T1000 (cell line): ENCODE measurements around the gene ABHD12.
"Not testable (repeated sequence)": the region's sequence is repeated elsewhere in the genome, so short reads cannot be mapped to it uniquely, and the experiment has no call there.

ENCODE experiments used
- DNase-seq: peaks from one replicate; lab custom pipeline; 2025; ENCODE audit warnings: mixed read lengths; lab: John Stamatoyannopoulos, UW

Gene ABHD12

DNA sequence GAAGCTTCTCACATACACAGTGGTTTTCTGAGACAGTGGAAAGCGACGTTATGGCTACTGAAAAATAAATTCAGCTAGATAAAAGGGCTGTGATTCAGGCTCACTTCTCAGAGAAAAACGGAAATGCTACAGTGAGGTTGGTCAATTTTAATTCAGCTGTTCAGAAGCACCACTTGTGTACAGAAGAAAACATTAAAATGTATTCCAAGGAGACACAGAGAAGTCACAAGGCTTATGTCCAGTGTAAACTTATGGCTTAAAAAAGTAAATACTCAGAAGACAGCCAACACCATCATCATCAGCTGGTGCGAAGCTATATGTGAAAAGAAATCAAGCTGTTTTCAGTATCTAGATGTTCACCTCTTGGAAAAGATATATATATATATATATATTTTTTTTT, 68.6 kb downstream of the ABHD12 start:
- DNase-seq = no peak

GRCh38 chr20:25321262-25321831, 69.3 kb downstream of the ABHD12 start:
- no peak for DNase-seq

DNA sequence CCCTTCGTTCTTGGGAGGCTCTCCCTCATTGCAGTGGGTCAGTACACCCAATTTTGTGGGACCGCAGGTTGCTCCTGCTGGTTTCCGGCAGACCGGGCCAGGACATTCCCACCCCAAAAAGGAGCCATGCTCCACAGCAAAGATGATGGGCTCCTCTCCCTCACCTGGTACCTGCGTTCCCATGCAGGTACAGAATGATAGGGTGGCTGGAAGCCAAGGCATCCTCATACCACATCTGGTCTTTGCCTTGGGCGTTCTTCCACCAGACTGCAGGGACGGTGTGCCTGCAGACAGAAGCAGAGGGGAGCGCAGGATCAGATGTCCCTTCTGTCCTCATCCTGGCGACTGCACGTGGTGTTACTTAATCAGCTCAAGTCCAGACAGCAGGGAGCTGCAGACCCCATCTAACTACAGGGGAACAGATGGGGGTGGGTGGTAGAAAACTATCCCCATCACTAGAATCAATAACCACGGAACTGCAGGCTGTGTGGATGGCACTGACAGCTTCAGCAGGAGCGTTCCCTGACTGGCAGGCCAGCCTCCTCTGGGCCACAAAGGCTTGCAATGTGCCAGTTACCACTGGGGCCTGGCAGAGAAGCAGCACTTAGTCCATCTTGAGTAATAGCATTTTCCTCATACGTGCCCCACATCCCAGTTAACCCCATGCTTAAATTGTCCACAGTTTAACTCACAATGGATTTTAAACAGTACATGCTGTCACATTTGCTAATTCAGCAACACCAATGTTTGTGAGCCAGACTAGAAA, 70.4 kb downstream of the ABHD12 start:
- no peak for DNase-seq

GRCh38 chr20:25319241-25320034, 71.2 kb downstream of the ABHD12 start:
- no peak for DNase-seq

DNA sequence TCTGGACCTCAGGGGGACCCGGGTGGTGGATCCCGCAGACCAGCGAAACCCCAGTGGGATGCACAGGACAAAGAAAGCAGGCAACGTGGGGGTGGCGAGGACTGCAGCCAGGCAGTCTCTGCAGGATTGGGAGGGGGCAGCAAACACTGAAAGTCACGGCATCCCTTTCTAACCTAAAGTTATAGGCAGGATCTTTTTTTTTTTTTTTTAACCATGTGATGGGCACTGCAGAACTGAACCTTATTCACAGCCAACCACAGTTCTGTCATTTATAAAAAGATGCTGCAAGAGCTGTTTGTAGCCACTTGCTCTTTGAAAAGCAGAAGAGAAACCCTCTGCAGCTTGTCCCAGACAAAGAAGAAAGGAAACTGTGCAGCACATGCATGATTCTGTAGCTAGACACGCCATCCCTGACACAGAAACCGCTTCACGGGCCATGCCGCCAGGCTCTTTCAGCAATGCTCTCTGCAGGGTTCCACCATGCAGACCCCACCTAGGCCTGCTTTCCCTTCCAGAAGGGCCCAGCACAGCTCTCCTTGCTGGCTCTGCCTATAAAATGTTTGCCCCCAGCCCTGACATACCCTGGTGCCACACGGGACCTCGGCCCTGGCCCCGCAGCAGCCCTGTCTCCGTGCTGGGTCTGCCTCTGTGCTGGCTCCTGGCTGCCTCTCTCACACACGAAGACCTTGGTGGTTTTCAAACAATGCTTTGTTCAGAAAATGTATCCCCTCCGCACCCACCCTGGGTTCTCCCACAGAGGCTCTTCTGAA, 72.0 kb downstream of the ABHD12 start:
- no peak for DNase-seq

- no peak for DNase-seq
Observed at GRCh38 chr20:25317351-25318075, 73.1 kb downstream of the ABHD12 start.

GRCh38 chr20:25316506-25317190, 74.0 kb downstream of the ABHD12 start:
- no peak for DNase-seq

- no peak for DNase-seq
Observed at GRCh38 chr20:25315418-25316210, 75.0 kb downstream of the ABHD12 start.

- DNase-seq = no peak
Observed at GRCh38 chr20:25314497-25315417, 75.9 kb downstream of the ABHD12 start.

GRCh38 chr20:25313593-25313992, 77.0 kb downstream of the ABHD12 start:
- no peak for DNase-seq

GRCh38 chr20:25312716-25313115, 77.9 kb downstream of the ABHD12 start:
- DNase-seq = not testable (repeated sequence)

- no peak for DNase-seq
Observed at GRCh38 chr20:25310921-25311728, 79.5 kb downstream of the ABHD12 start.

- peak; percentile 80 for DNase-seq
Observed at GRCh38 chr20:25310268-25310920, 80.2 kb downstream of the ABHD12 start.

DNA sequence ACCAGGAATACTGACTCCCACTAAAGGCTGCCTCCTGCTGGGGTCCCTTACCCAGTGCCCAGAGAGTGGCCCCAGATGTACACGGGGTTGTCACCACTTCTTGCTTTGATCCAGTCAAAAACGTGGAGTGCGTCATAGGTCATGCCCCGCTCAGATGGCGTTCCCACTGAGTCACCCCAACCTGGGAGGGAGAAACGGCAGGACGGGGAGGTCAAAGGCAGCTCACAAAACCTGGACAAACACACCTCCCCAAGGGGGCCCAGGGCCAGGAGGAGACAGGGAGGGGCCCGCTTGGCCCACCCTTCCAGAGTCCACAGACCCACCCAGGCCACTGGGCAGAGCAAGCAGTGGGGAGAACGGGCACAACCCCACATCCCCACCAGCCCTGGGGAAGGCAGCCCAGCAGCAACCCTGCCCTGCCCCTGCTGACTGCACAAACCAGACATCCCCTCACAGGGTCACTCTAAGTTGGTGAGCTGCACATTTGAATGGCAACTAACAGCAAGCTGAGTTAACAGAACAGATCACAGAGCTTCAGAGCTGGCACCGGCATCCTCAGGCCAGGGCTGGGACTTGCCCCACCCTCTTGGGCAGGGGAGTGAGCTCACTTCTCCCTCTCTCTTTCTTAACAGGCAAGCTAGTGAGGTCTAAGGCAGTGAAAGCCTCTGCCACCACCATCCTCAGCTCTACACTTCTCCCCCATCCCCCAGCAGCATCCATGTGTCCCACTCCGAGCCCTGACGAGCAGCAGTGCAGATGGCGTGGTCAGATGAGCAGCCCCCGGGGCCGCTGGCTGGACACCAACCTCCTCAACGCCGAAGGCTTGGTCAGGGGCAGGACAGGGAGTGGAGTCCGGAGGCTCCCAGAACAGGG, 81.0 kb downstream of the ABHD12 start:
- DNase-seq = peak; percentile 80

DNA sequence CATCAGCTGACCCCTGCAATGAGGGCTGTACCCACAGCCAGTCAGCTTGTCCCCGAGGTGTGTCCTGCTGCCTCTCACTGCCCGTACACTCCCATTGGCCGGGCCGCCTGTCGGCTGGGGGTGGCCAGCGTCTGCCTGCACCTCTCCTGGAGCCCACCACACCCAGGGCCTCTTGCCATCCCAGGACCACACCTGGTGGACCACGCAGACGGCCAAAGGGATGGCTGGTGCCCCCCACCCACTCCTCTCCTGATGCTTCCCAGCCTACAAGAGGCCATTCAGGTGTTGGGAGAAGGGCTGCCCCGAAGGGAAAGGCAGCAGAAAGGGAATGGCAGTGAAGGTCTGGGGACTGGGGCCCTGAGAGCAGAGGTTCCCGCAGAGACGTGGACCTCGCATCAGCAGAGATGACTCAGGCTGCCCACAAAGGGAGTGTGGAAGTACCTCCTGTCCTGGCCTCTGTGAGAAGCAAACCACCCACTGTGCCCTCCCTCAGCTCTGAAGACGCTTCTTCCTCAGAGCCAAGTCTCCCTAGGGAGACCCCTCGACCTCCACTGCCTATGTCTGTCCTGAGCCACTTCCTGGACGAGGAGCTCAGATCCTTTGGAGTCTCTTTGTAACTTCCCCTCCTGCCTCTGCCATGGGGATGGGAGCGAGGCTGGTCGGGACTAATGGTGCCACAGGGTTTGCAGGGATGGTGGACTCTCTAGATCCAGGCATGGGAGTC, 81.8 kb downstream of the ABHD12 start:
- peak; percentile 72 for DNase-seq

- DNase-seq = no peak
Observed at GRCh38 chr20:25308083-25308491, 82.5 kb downstream of the ABHD12 start.
